ENCODE results near the gene GUK1.

- TF ChIP-seq CTCF (IDR thresholded peaks at IDR 0.05; ENCODE audit: insufficient read depth, low read length) (no peak), REST (IDR thresholded peaks at IDR 0.05; ENCODE audit: insufficient replicate concordance, low read depth) (no peak), POLR2AphosphoS5 (IDR thresholded peaks at IDR 0.05; ENCODE audit: low read depth) (no peak), SPI1 (IDR thresholded peaks at IDR 0.05; ENCODE audit: borderline replicate concordance, low read depth) (no peak)
Measured at GRCh38 chr1:228159008-228159665, 19.1 kb downstream of the GUK1 start.

Data from HL-60 (cell line).